ENCODE results near the gene PXMP2. TPM values are rescaled to one million over a fixed set of nuclear protein-coding genes. Genes with fewer than 3 reads are reported as not detected.
"Not testable (repeated sequence)": the region's sequence is repeated elsewhere in the genome, so short reads cannot be mapped to it uniquely, and the experiment has no call there.

Gene PXMP2
- total RNA-seq, 2 donors from 2014 or later, result 37.2 to 39.7 TPM

DNA sequence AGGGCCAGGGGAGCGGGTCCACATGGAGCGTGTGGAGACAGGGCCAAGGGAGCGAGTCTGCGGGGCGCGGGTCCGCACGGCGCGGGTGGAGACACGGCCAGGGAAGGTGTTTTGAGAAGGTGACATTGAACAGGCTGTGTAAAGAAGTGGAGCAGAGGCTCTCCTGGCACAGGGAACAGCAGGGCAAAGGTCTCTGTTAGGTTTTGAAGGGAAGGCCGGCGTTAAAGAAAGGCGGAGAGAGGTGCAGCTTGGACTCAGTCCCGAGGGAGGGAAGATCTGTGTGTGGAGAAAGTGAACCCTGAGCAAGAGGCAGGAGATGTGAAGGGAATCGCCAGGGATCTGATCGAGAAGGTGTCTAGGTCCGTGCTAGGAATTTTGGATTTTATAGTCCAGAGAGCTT, 1.8 kb downstream of the PXMP2 start:
- 14 to 35% methylated on average over 18 of the region's 18 CpGs for WGBS, 2 donors
- TF ChIP-seq POLR2A (IDR thresholded peaks at IDR 0.05), result no peak
- TF ChIP-seq, protein P1, sequence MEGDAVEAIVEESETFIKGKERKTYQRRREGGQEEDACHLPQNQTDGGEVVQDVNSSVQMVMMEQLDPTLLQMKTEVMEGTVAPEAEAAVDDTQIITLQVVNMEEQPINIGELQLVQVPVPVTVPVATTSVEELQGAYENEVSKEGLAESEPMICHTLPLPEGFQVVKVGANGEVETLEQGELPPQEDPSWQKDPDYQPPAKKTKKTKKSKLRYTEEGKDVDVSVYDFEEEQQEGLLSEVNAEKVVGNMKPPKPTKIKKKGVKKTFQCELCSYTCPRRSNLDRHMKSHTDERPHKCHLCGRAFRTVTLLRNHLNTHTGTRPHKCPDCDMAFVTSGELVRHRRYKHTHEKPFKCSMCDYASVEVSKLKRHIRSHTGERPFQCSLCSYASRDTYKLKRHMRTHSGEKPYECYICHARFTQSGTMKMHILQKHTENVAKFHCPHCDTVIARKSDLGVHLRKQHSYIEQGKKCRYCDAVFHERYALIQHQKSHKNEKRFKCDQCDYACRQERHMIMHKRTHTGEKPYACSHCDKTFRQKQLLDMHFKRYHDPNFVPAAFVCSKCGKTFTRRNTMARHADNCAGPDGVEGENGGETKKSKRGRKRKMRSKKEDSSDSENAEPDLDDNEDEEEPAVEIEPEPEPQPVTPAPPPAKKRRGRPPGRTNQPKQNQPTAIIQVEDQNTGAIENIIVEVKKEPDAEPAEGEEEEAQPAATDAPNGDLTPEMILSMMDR (IDR thresholded peaks at IDR 0.05), result no peak
- H3K36me3 ChIP-seq (replicated peaks in 1 of 2; ENCODE audit: insufficient read depth in 1 of 2, low read depth in 2 of 2), result no peaks in the 10 kb centered on the region
- DNase-seq (peak; percentile 55 to 76 (median 64)), ATAC-seq (no peak)
- intact Hi-C loops (cut with DNase I), result no loop called here
- no peak overlapping the region for H3K4me3 ChIP-seq
- no peaks in the 10 kb centered on the region for H3K9me3 ChIP-seq
- no peaks in the 10 kb centered on the region for H3K27me3 ChIP-seq
- peaks cover 22% of the 10 kb centered on the region for H3K4me1 ChIP-seq
- H3K27ac ChIP-seq, result peak overlapping the region in 1 of 4 donors; percentile 44

DNA sequence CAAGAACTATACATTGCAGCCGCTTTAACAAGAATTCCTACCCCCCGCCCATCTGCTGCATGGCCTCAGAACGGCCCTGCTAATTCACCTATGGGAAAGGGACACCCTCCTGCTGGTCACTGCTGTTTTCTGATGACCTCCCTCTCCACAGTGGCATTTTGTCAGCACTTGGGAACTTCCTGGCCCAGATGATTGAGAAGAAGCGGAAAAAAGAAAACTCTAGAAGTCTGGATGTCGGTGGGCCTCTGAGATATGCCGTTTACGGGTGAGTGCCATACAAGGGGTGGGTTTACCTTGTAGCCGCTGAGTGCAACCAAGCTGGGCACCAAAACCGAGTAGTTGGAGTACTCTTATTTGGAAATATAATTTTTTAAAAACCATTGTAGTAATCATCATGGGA, 2.7 kb downstream of the PXMP2 start:
- Histone ChIP-seq H3K9me3 (no peaks in the 10 kb centered on the region), H3K27me3 (no peaks in the 10 kb centered on the region), H3K27ac (no peak overlapping the region), H3K4me1 (peaks cover 22% of the 10 kb centered on the region), H3K4me3 (no peak overlapping the region), H3K36me3 (replicated peaks in 1 of 2; ENCODE audit: insufficient read depth in 1 of 2, low read depth in 2 of 2) (no peaks in the 10 kb centered on the region)
- intact Hi-C loops (cut with DNase I), result no loop called here
- no peak for TF ChIP-seq POLR2A (IDR thresholded peaks at IDR 0.05)
- TF ChIP-seq, protein P1 (IDR thresholded peaks at IDR 0.05), result no peak
- ATAC-seq, result no peak
- WGBS, 2 donors, result 87 to 91% methylated on average over 9 of the region's 9 CpGs
- DNase-seq, result no peak

DNA sequence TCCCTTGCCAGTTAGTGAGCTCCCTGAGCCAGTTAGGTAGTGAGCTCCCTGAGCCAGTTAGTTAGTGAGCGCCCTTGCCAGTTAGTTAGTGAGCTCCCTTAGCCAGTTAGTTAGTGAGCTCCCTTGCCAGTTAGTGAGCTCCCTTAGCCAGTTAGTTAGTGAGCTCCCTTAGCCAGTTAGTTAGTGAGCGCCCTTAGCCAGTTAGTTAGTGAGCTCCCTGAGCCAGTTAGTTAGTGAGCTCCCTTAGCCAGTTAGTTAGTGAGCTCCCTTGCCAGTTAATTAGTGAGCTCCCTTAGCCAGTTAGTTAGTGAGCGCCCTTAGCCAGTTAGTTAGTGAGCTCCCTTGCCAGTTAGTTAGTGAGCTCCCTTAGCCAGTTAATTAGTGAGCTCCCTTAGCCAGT, 4.6 kb downstream of the PXMP2 start:
- H3K4me1 ChIP-seq, result peaks cover 11% of the 10 kb centered on the region
- H3K27ac ChIP-seq; H3K36me3 ChIP-seq (replicated peaks in 1 of 2; ENCODE audit: insufficient read depth in 1 of 2, low read depth in 2 of 2); ATAC-seq; DNase-seq; H3K9me3 ChIP-seq; H3K4me3 ChIP-seq; H3K27me3 ChIP-seq; intact Hi-C loops (cut with DNase I): not testable (repeated sequence)
- 90 to 100% methylated on average over 2 to 3 of the region's 3 CpGs for WGBS, 2 donors

DNA sequence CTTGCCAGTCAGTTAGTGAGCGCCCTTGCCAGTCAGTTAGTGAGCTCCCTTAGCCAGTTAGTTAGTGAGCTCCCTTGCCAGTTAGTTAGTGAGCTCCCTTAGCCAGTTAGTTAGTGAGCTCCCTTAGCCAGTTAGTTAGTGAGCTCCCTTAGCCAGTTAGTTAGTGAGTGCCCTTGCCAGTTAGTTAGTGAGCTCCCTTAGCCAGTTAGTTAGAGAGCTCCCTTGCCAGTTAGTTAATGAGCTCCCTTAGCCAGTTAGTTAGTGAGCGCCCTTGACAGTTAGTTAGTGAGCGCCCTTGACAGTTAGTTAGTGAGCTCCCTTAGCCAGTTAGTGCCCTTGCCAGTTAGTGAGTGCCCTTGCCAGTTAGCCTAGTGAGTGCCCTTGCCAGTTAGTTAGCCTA, 7.5 kb downstream of the PXMP2 start:
- DNase-seq; H3K27me3 ChIP-seq; ATAC-seq; H3K4me3 ChIP-seq; H3K27ac ChIP-seq; H3K36me3 ChIP-seq (replicated peaks in 1 of 2; ENCODE audit: insufficient read depth in 1 of 2, low read depth in 2 of 2); intact Hi-C loops (cut with DNase I); H3K4me1 ChIP-seq; H3K9me3 ChIP-seq: not testable (repeated sequence)
- 94% methylated on average over 3 of the region's 3 CpGs; no CpG with 5 or more reads in 1 of the 2 donors for WGBS, 2 donors

DNA sequence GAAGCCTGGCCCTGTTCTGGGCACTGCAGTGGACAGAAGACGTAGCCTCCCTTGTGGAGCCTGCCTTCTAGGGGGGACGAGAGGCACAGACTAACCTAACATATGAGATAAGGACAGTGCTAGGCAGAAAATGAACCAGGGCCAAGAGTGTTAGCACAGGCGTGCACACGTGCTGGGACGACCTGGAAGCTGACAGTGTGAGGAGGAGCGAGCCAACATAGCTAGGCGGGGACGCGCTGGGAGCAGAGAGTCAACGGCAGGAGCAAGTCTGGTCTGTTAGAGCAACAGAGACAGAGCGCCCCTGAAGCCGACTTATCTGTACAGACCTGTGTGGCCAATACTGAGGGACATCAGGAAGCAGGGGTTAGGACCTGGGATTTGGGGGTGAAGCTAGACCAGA, 8.0 kb downstream of the PXMP2 start:
- Histone ChIP-seq H3K4me3 (no peak overlapping the region), H3K9me3 (no peaks in the 10 kb centered on the region), H3K36me3 (replicated peaks in 1 of 2; ENCODE audit: insufficient read depth in 1 of 2, low read depth in 2 of 2) (peaks cover 0 to 1% of the 10 kb centered on the region in 2 donors), H3K27ac (no peak overlapping the region), H3K4me1 (peaks cover 3% of the 10 kb centered on the region), H3K27me3 (no peaks in the 10 kb centered on the region)
- ATAC-seq (no peak), DNase-seq (no peak)
- TF ChIP-seq POLR2A (IDR thresholded peaks at IDR 0.05), result no peak
- TF ChIP-seq, protein P1 (IDR thresholded peaks at IDR 0.05), result no peak
- intact Hi-C loops (cut with DNase I), result no loop called here
- WGBS, 2 donors, result 85 to 93% methylated on average over 12 of the region's 12 CpGs

DNA sequence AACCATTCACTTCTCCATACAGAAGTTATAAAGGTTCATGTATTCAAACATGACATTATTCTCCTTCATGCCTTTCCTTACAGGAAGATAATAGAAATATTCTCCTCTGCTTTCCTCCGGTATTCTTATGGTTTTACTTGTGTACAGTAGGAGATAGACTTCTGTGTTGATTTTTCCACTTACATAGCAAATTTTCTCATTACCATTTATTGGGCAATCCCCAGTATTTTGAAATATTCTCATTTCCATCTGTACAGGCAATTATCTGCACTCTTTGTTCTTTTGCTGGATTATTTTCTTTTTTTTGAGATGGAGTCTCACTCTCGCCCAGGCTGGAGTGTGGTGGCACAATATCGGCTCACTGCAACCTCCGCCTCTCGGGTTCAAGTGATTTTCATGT, 11.0 kb downstream of the PXMP2 start:
- 82 to 84% methylated on average over 5 of the region's 5 CpGs for WGBS, 2 donors
- H3K9me3 ChIP-seq, result no peaks in the 10 kb centered on the region
- H3K27me3 ChIP-seq, result no peaks in the 10 kb centered on the region
- H3K27ac ChIP-seq, result no peak overlapping the region
- DNase-seq (no peak), ATAC-seq (no peak)
- no peak overlapping the region for H3K4me3 ChIP-seq
- peaks cover 0 to 1% of the 10 kb centered on the region in 2 donors for H3K36me3 ChIP-seq (replicated peaks in 1 of 2; ENCODE audit: insufficient read depth in 1 of 2, low read depth in 2 of 2)
- H3K4me1 ChIP-seq, result peaks cover 6% of the 10 kb centered on the region
- TF ChIP-seq POLR2A (IDR thresholded peaks at IDR 0.05), result no peak
- TF ChIP-seq, protein P1 (IDR thresholded peaks at IDR 0.05), result no peak
- intact Hi-C loops (cut with DNase I), result no loop called here
